Glomerular endothelial cell (primary cell): ENCODE results near the gene EEIG1. TPM values are rescaled to one million over a fixed set of nuclear protein-coding genes. Genes with fewer than 3 reads are reported as not detected.

Experiments
- DNase-seq: peaks from one replicate; pipeline ENCODE4 v3.0.0-alpha.2; 2011; ENCODE audit warnings: low read depth, low spot score; ENCODE audit errors: extremely low read depth
- total RNA-seq: library from RNA; depleted of rRNA; stranded (reverse); fragments of >200 nt; gene quantifications from 2 replicates; pipeline ENCODE4 v1.2.3, GENCODE V29; 2015

Gene EEIG1
- total RNA-seq, 1 donor from 2014 or later: 29.6 TPM

- no peak for DNase-seq
Observed at GRCh38 chr9:127942216-127943010, 38.4 kb downstream of the EEIG1 start.

- no peak for DNase-seq
Observed at GRCh38 chr9:127941961-127942215, 38.9 kb downstream of the EEIG1 start.

DNA sequence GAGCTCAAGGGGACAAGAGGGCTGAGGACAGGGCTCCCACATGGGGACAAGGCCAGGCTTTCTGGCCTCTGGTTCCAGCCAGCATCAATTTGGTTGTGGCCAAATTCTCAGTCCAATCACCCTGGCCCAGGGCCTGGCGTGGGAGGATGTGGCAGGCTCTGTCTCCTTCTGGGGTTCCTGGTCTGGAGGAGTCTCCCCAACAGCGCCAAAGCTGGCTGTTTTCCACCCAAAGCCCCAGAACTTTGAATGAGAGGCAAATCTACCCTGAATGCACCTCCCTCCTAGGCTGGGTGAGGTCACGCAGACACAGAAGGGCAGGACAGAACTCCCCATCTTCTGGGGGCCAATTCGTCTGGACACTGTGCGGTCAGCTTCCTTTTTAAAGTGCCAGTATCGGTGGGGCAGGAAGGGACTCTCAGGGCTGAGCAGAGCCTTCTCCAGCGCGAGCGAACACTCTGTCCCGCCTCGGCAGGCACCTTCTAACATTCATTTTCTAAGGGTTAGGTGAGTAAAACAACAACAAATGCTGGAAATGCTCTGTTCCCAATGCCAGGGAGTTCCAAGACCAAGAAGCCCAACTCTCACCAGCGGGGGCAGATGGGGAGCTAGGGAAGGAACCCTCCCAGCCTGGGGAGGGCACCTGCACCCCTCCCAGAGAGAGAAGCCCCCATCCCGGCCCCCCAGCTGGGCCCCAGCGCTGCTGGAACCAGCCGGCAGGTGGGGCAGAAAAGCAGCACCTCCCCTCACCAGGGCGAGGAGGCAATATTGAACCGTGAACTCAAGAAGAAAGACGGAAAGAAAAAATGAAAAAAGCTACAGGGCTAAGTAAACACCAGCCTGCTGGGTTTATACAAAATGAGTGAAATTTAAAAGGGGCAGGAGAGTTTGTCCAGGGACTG is 39.5 kb downstream of the EEIG1 start:
- DNase-seq: no peak

DNA sequence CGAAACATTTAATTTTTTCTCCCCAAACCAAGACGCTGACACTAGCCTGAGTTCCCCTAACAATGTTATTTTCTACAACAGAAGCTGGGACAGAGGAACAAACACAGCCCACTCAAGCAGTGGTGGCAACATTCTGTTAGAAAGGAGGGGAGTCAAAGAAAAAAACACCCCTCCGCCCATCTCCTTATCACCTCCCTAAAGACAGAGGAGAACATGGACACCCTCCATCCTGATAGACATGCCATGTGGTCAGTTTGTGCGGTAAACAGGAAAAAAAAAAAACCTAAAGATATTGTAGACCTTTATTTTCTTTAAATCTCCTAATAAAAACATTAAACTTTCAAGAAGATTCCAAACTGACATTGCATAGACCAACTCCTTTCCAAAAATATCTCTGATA is 40.2 kb downstream of the EEIG1 start:
- DNase-seq: no peak

- DNase-seq: no peak
Observed at GRCh38 chr9:127938298-127938690, 42.5 kb downstream of the EEIG1 start.

- no peak for DNase-seq
Observed at GRCh38 chr9:127937388-127938297, 43.1 kb downstream of the EEIG1 start, which contains the start of gene DPM2. TSS of gene DPM2 (minus strand) at chr9:127937854. CDS start at chr9:127937820, 34 bp downstream.

DNA sequence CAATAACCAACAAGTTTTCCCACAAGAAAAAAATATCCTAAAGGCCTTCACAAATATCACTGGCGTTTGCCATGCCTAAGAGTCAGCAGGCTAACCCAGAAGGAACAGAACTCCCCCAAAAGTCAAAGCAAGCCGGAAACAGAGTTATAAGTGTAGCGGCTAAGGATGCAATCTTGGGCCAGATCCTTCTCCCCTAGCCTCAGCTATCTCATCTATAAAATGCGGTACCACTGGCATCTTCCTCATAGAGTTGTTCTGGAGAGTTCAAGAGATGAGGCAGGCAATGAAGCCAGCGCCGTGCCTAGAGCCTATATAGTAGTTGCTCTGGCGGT is 43.8 kb downstream of the EEIG1 start:
- no peak for DNase-seq

DNA sequence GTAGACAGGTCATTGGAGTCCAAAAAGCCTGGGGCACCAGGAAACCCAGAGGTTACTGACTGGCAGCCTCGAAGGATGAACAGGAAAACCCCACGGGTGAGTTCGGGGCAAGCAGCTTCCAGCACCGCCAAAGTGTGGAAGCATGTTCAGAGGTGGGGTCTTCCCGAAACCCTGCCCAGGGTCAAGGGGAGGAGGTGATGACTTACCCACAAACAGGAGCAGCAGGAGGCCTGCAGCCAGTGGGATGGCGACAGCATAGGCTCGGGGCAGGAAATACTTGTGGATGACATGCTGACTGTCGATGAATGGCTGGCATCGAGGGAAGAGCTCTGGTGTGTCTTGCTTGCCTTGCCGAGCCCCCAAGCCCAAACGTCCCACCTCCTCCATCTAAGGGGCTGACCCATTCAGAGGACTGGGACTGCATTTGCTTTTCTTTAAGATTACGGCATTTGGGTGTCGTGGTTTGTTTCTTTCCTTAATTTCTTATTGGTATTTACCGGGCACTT is 44.4 kb downstream of the EEIG1 start:
- no peak for DNase-seq

DNA sequence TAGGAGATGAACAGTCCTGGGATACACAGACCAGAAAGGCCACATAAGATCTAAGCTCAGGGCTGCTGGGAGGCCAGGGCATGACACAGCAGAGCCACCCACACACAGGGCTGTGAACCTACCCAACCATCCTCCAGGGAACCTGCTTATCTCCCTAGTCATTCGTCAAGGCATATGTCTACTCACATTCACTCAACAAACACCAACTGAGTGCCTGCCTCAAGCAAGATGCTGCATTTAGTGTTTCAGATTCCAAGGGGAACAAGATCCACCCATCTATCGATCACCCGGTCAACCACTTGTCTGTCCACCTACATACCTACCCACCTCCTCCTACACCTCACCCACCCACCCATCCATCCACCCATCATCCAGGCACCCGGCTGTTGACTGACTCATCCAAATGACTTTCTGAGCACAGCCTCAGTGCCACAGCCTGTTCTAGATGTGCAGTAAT is 45.0 kb downstream of the EEIG1 start:
- DNase-seq: no peak

DNA sequence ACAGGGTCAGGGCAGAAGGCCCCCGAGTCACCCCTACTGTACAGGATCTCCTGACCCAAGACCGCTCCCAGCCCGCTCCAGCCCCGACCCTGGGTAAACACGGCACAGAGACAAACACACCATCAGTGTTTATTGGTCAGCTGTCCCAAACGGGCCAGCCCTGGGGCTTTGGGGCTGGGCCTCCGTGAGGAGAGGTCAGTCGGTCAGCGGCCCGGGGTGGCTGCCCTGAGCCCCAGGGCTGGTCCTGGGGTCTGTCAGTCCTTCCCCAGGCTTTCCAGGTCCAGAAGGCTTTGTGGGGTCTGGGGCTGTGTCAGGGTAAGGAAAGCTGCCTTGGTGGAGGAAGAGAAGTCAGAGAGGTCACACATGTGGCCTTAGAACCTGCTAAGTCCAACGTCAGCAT is 45.8 kb downstream of the EEIG1 start:
- DNase-seq: no peak

DNA sequence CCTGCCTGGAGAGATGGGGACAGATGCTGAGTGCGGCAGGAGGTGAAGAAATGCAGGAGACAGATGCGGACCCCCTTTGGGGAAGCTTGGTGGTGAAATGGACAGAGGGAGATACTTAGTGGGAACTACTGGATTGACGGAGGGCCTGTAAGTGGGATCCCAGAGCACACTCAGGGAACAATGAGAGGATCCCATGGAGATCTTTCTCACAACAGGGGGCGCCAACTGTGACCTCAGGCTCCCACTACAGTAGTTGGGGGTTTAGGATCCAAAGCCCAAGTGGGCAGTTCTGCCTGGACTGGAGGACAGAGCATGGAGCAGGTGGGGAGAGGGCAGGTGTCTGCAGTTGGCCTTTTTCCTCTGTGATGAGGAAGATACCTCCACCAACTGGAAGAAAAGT is 46.5 kb downstream of the EEIG1 start:
- DNase-seq: no peak

DNA sequence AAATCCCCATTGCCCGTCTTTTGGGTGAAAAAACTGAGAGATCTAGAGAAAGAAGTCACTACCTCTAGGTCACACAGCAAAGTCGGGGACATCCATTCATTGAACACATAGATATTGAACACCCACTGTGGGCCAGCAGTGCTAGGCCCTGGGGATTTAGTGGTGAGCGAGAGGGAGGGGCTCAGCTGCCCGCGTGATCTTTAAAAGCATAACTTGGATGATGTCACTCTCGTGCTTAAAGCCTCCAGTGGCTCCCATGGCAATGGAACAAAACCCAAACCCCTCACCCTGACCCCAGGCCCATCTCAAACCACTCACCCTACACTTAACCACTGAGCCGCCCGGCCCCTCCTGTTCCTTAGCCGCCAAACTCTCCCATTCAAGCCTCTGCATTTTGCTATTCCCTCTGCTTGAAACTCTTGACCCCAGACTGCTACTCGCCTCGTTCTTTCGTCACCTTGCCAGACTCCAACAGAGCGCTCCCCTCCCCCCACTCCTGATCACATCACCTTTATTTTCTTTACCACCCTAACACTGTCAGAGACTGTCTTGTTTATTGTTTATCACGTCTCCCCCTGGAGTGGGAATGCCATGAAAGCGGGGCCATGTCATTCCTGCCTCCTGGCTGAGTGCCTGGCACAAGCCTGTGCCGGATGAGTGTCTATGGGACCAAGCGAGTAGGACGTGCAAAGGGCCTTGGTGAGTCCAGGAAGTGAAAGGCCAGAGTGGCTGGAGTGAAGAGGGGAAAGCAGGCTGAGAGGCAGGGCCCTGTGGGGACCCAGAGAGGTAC is 49.5 kb downstream of the EEIG1 start:
- no peak for DNase-seq

Other genes with a start within 250 kb of the EEIG1 start
- gene TOR2A, start 245.7 kb downstream of the EEIG1 start, total RNA-seq: 18.2 and 21.9 TPM in 2 replicates
- gene SH2D3C, start 202.3 kb downstream of the EEIG1 start, total RNA-seq: 94.0 and 160 TPM in 2 replicates
- 110 and 146 TPM in 2 replicates for gene CDK9, start 195.0 kb downstream of the EEIG1 start, total RNA-seq
- 72.6 and 91.9 TPM in 2 replicates for gene FPGS, start 178.1 kb downstream of the EEIG1 start, total RNA-seq
- gene ENG, start 126.3 kb downstream of the EEIG1 start, total RNA-seq: 469 and 565 TPM in 2 replicates
- gene AK1, start 103.3 kb downstream of the EEIG1 start, total RNA-seq: 80.6 and 88.4 TPM in 2 replicates
- gene ST6GALNAC6, start 81.4 kb downstream of the EEIG1 start, total RNA-seq: 70.4 and 72.0 TPM in 2 replicates
- gene ST6GALNAC4, start 63.9 kb downstream of the EEIG1 start, total RNA-seq: 59.7 and 80.3 TPM in 2 replicates
- 3.0 and 3.9 TPM in 2 replicates for gene PIP5KL1, start 50.2 kb downstream of the EEIG1 start, total RNA-seq
- gene DPM2, start 43.1 kb downstream of the EEIG1 start, total RNA-seq: 19.7 and 28.6 TPM in 2 replicates
- 6.8 and 8.4 TPM in 2 replicates for gene NAIF1, start 86.3 kb upstream of the EEIG1 start, total RNA-seq
- gene SLC25A25, start 87.2 kb upstream of the EEIG1 start, total RNA-seq: 16.1 and 24.1 TPM in 2 replicates
- gene PTGES2, start 146.7 kb upstream of the EEIG1 start, total RNA-seq: 63.4 and 68.6 TPM in 2 replicates
- gene LCN2, start 168.5 kb upstream of the EEIG1 start, total RNA-seq: not detected in 2 replicates
- gene BBLN, start 179.3 kb upstream of the EEIG1 start, total RNA-seq: 274 and 308 TPM in 2 replicates
- 68.1 and 69.4 TPM in 2 replicates for gene CIZ1, start 210.6 kb upstream of the EEIG1 start, total RNA-seq
- gene DNM1, start 222.4 kb upstream of the EEIG1 start, total RNA-seq: 2.7 and 7.9 TPM in 2 replicates